GM10266 (cell line): Measurements from ENCODE around the gene MEIKIN.

Experiments
- DNase-seq: peaks from one replicate; pipeline ENCODE4 v3.0.0; 2012; ENCODE audit errors: extremely low spot score
- CTCF ChIP-seq: IDR thresholded peaks from 2 replicates; pipeline ENCODE4 v1.5.1; 2012; ENCODE audit warnings: mild to moderate bottlenecking, low read depth; ENCODE audit not compliant: control insufficient read depth, insufficient read depth; ENCODE audit errors: missing control alignments

MEIKIN gene

GRCh38 chr5:131812371-131813160, 132.9 kb downstream of the MEIKIN start:
- TF ChIP-seq CTCF = no peak
- DNase-seq = no peak

GRCh38 chr5:131810510-131811249, 134.8 kb downstream of the MEIKIN start:
- peak; percentile 48 for DNase-seq
- peak; percentile 45 for TF ChIP-seq CTCF

- peak; percentile 98 for DNase-seq
- peak; percentile 19 for TF ChIP-seq CTCF
Measured at GRCh38 chr5:131796793-131797693, 148.4 kb downstream of the MEIKIN start, which contains the start of gene FNIP1. TSS of gene FNIP1 (minus strand) at chr5:131797017. CDS start at chr5:131796921, 96 bp downstream.

- no peak for TF ChIP-seq CTCF
- DNase-seq = peak; percentile 31
Measured at GRCh38 chr5:131795879-131796792, 149.3 kb downstream of the MEIKIN start.

GRCh38 chr5:131795228-131795627, 150.2 kb downstream of the MEIKIN start:
- DNase-seq = peak; percentile 30
- TF ChIP-seq CTCF = no peak

GRCh38 chr5:131794586-131794985, 150.9 kb downstream of the MEIKIN start:
- peak; percentile 24 for DNase-seq
- no peak for TF ChIP-seq CTCF
